H9 (cell line): ENCODE measurements around the gene GNAS-AS1. TPM values are rescaled to one million over a fixed set of nuclear protein-coding genes. Genes with fewer than 3 reads are reported as not detected.
A peak's percentile ranks its signal among the peaks of the same experiment; 100 is the strongest.

Experiments
- DNase-seq: peaks from one replicate; pipeline ENCODE4 v3.0.0-alpha.2; 2017
- H2AFZ ChIP-seq: one replicate; pipeline ENCODE4 v1.6.1; 2013; ENCODE audit warnings: mild to moderate bottlenecking, low read length, control low read depth, moderate library complexity
- H2AK5ac ChIP-seq: 2 replicates; pipeline ENCODE4 v1.6.1; 2013; ENCODE audit warnings: low read length, control low read depth, mixed read lengths; ENCODE audit not compliant: insufficient read length
- H2BK120ac ChIP-seq: one replicate; pipeline ENCODE4 v1.6.1; 2013; ENCODE audit warnings: low read depth, mild to moderate bottlenecking, low read length, control low read depth, inconsistent platforms; ENCODE audit not compliant: poor library complexity, severe bottlenecking
- H2BK12ac ChIP-seq: 2 replicates; pipeline ENCODE4 v1.6.1; 2013; ENCODE audit warnings: low read length, control low read depth, mixed read lengths, low read depth; ENCODE audit not compliant: insufficient read length
- H2BK15ac ChIP-seq: 2 replicates; pipeline ENCODE4 v1.6.1; 2013; ENCODE audit warnings: low read depth, low read length, control low read depth
- H2BK20ac ChIP-seq: one replicate; pipeline ENCODE4 v1.6.1; 2013; ENCODE audit warnings: low read depth, mild to moderate bottlenecking, low read length, control low read depth, inconsistent platforms; ENCODE audit not compliant: poor library complexity, severe bottlenecking
- H2BK5ac ChIP-seq: 2 replicates; pipeline ENCODE4 v1.6.1; 2013; ENCODE audit warnings: low read length, control low read depth, mixed read lengths; ENCODE audit not compliant: insufficient read length
- H3K14ac ChIP-seq: 2 replicates; pipeline ENCODE4 v1.6.1; 2013; ENCODE audit warnings: low read length, control low read depth; ENCODE audit not compliant: insufficient read depth
- H3K18ac ChIP-seq: 2 replicates; pipeline ENCODE4 v1.6.1; 2013; ENCODE audit warnings: low read depth, mild to moderate bottlenecking, mixed read lengths, low read length, control low read depth; ENCODE audit not compliant: insufficient read length
- H3K23ac ChIP-seq: 2 replicates; pipeline ENCODE4 v1.6.1; 2013; ENCODE audit warnings: low read length, control low read depth, mixed read lengths, low read depth; ENCODE audit not compliant: insufficient read length
- H3K23me2 ChIP-seq: 2 replicates; pipeline ENCODE4 v1.6.1; 2013; ENCODE audit warnings: low read depth, mild to moderate bottlenecking, mixed read lengths, low read length, control low read depth; ENCODE audit not compliant: insufficient read length, poor library complexity, severe bottlenecking
- H3K27ac ChIP-seq: 2 replicates; pipeline ENCODE4 v1.5.1; 2013; ENCODE audit warnings: low read length, control low read depth, mixed read lengths, low read depth; ENCODE audit not compliant: insufficient read length
- H3K27me3 ChIP-seq: 2 replicates; pipeline ENCODE4 v1.6.1; 2013; ENCODE audit warnings: low read length, control low read depth, inconsistent platforms; ENCODE audit not compliant: insufficient read depth
- H3K4ac ChIP-seq: 2 replicates; pipeline ENCODE4 v1.6.1; 2013; ENCODE audit warnings: low read depth, mild to moderate bottlenecking, control low read depth, inconsistent platforms, low read length, moderate library complexity
- H3K4me1 ChIP-seq: 2 replicates; pipeline ENCODE4 v1.6.1; 2013; ENCODE audit warnings: low read length, control low read depth, inconsistent platforms; ENCODE audit not compliant: insufficient read depth
- H3K4me2 ChIP-seq: 2 replicates; pipeline ENCODE4 v1.6.1; 2013; ENCODE audit warnings: low read length, control low read depth, mixed read lengths; ENCODE audit not compliant: insufficient read length, insufficient read depth
- H3K56ac ChIP-seq: 2 replicates; pipeline ENCODE4 v1.6.1; 2013; ENCODE audit warnings: low read depth, mild to moderate bottlenecking, mixed read lengths, low read length, control low read depth; ENCODE audit not compliant: insufficient read length
- H3K79me1 ChIP-seq: 2 replicates; pipeline ENCODE4 v1.6.1; 2013; ENCODE audit warnings: low read depth, mild to moderate bottlenecking, moderate library complexity, low read length, control low read depth, inconsistent platforms; ENCODE audit not compliant: insufficient read depth, poor library complexity, severe bottlenecking
- H3K79me2 ChIP-seq: 2 replicates; pipeline ENCODE4 v1.6.1; 2013; ENCODE audit warnings: low read length, control low read depth, inconsistent platforms; ENCODE audit not compliant: insufficient read depth
- H3K9ac ChIP-seq: 2 replicates; pipeline ENCODE4 v1.6.1; 2013; ENCODE audit warnings: low read length, control low read depth, mixed read lengths; ENCODE audit not compliant: insufficient read length; ENCODE audit errors: extremely low read depth
- H3K9me3 ChIP-seq: one replicate; pipeline ENCODE4 v1.6.1; 2013; ENCODE audit warnings: low read depth, low read length, inconsistent platforms; ENCODE audit not compliant: control insufficient read depth
- H3T11ph ChIP-seq: one replicate; pipeline ENCODE4 v1.6.1; 2013; ENCODE audit warnings: mild to moderate bottlenecking, low read length, control low read depth, inconsistent platforms
- H4K20me1 ChIP-seq: one replicate; pipeline ENCODE4 v1.6.1; 2013; ENCODE audit not compliant: control insufficient read depth, insufficient read length, insufficient read depth
- H4K5ac ChIP-seq: 2 replicates; pipeline ENCODE4 v1.6.1; 2013; ENCODE audit warnings: low read depth, mild to moderate bottlenecking, mixed read lengths, low read length, control low read depth; ENCODE audit not compliant: insufficient read length
- H4K8ac ChIP-seq: replicated peaks from 2 replicates; pipeline ENCODE4 v1.6.1; 2013; ENCODE audit warnings: low read length, control low read depth, mixed read lengths, low read depth; ENCODE audit not compliant: insufficient read length
- H4K91ac ChIP-seq: 2 replicates; pipeline ENCODE4 v1.6.1; 2013; ENCODE audit warnings: low read depth, mild to moderate bottlenecking, moderate library complexity, mixed read lengths, low read length, control low read depth; ENCODE audit not compliant: insufficient read length
- H3K27ac Mint-ChIP-seq, 3 experiments: 2 replicates in 2 of 3; 3 replicates in 1 of 3; pipeline ENCODE4 v1.8.0; 2020 to 2021; ENCODE audit warnings: mixed read lengths in 3 of 3, mild to moderate bottlenecking in 1 of 3, moderate library complexity in 1 of 3
- H3K27me3 Mint-ChIP-seq: 2 replicates; pipeline ENCODE4 v1.8.0; 2021; ENCODE audit warnings: low read depth, mild to moderate bottlenecking, moderate library complexity, mixed read lengths
- H3K36me3 Mint-ChIP-seq, 3 experiments: 2 replicates in 2 of 3; 3 replicates in 1 of 3; pipeline ENCODE4 v1.8.0; 2020 to 2021; ENCODE audit warnings: low read depth in 3 of 3, mixed read lengths in 3 of 3; ENCODE audit not compliant: insufficient read depth in 1 of 3
- H3K4me1 Mint-ChIP-seq, 2 experiments: 2 replicates each; pipeline ENCODE4 v1.8.0; 2020; ENCODE audit warnings: mixed read lengths in 2 of 2
- H3K4me3 Mint-ChIP-seq, 2 experiments: 2 replicates in 1 of 2; 3 replicates in 1 of 2; pipeline ENCODE4 v1.8.0; 2020 to 2021; ENCODE audit warnings: mild to moderate bottlenecking in 2 of 2, mixed read lengths in 2 of 2, moderate library complexity in 1 of 2
- H3K9me3 Mint-ChIP-seq, 2 experiments: 2 replicates in 1 of 2; 3 replicates in 1 of 2; pipeline ENCODE4 v1.8.0; 2020; ENCODE audit warnings: mild to moderate bottlenecking in 2 of 2, mixed read lengths in 2 of 2, moderate library complexity in 1 of 2
- WGBS: extraction: QIAGEN DNeasy Blood & Tissue Kit; methylation state at CpG from one replicate; pipeline ENCODE4 v1.1.7; 2013; ENCODE audit warnings: missing lambda C conversion rate, low lambda C conversion rate, mixed read lengths; ENCODE audit not compliant: insufficient read length; ENCODE audit errors: extremely low coverage; 5-methylcytosine and 5-hydroxymethylcytosine counted together
- total RNA-seq: library from RNA; stranded (reverse); gene quantifications from 2 replicates; pipeline ENCODE4 v1.2.1, GENCODE V29; 2021
- TF ChIP-seq, protein P1 (sequence below): fragments of 200-600 bp; sonication (generic); conservative IDR thresholded peaks from 3 replicates; pipeline ENCODE4 v1.8.0; 2021; ENCODE audit warnings: antibody characterized with exemption, mild to moderate bottlenecking

GNAS-AS1 gene
- total RNA-seq, 1 experiment from 2014 or later, result 11.3 TPM

DNA sequence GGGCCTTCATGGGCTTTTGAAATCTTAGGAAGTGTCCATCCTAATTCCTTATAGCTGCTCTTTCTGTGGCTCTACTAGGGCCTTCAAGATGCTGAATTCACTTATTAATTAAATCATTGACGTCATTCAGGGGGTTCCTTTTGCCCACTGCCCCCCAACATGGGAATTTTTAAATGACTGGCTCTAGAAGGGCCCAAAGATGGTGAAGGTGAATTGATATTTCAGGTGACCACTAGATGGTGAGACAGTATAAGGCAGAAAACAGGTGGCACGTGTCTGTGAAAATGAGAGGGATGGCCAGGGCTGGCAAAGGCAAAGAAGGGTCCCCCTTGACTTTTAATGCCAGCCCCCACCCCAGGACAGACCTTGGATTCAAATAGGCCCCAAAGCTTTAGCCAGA, 13.6 kb upstream of the GNAS-AS1 start:
- Histone ChIP-seq H3K4me1 (no peaks in the 10 kb centered on the region), H3K56ac (no peak overlapping the region), H2AK5ac (no peak overlapping the region), H3K9me3 (no peaks in the 10 kb centered on the region), H3K23ac (no peak overlapping the region), H3K23me2 (no peaks in the 10 kb centered on the region), H4K5ac (no peak overlapping the region), H3K4me2 (no peak overlapping the region), H4K8ac (no peak overlapping the region), H3K4ac (no peak overlapping the region), H2BK5ac (no peak overlapping the region), H3K27me3 (no peaks in the 10 kb centered on the region), H2BK12ac (no peak overlapping the region), H2BK20ac (no peak overlapping the region), H3K79me1 (no peaks in the 10 kb centered on the region), H2BK15ac (no peak overlapping the region), H2BK120ac (no peak overlapping the region), H3K79me2 (no peaks in the 10 kb centered on the region), H4K20me1 (no peaks in the 10 kb centered on the region), H3K27ac (no peak overlapping the region), H2AFZ (no peak overlapping the region), H3K18ac (no peak overlapping the region), H4K91ac (no peak overlapping the region), H3K9ac (no peak overlapping the region), H3K14ac (no peak overlapping the region), H3T11ph (no peak overlapping the region)
- Mint-ChIP-seq H3K4me1 (peaks cover 7% of the 10 kb centered on the region in 2 experiments; a peak in 3 of 4 replicates), H3K27ac (no peak overlapping the region), H3K27me3 (peaks cover 16% of the 10 kb centered on the region), H3K9me3 (no peaks in the 10 kb centered on the region), H3K4me3 (no peak overlapping the region), H3K36me3 (no peaks in the 10 kb centered on the region)
- WGBS, result no CpG with 5 or more reads among the region's 2 CpGs
- no peak for DNase-seq
- TF ChIP-seq, protein P1, sequence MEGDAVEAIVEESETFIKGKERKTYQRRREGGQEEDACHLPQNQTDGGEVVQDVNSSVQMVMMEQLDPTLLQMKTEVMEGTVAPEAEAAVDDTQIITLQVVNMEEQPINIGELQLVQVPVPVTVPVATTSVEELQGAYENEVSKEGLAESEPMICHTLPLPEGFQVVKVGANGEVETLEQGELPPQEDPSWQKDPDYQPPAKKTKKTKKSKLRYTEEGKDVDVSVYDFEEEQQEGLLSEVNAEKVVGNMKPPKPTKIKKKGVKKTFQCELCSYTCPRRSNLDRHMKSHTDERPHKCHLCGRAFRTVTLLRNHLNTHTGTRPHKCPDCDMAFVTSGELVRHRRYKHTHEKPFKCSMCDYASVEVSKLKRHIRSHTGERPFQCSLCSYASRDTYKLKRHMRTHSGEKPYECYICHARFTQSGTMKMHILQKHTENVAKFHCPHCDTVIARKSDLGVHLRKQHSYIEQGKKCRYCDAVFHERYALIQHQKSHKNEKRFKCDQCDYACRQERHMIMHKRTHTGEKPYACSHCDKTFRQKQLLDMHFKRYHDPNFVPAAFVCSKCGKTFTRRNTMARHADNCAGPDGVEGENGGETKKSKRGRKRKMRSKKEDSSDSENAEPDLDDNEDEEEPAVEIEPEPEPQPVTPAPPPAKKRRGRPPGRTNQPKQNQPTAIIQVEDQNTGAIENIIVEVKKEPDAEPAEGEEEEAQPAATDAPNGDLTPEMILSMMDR, result peak; percentile 37; the same call in 2 of the 3 replicates
